HG03378 (cell line): Measurements from ENCODE around the gene NAA60.
"Not testable (repeated sequence)": the region's sequence is repeated elsewhere in the genome, so short reads cannot be mapped to it uniquely, and the experiment has no call there.

Experiments
- ATAC-seq: cut with Tn5 transposase; IDR thresholded peaks from one replicate; pipeline ENCODE4 v1.9.1; 2021; ENCODE audit warnings: mild to moderate bottlenecking, moderate library complexity; ENCODE audit not compliant: unreplicated experiment

Gene NAA60

GRCh38 chr16:3503523-3503922 lies 60.0 kb downstream of the NAA60 start:
- ATAC-seq = no peak

- no peak for ATAC-seq
These were observed 65.3 kb downstream of the NAA60 start for GRCh38 chr16:3508736-3509135.

- ATAC-seq = no peak
These were observed 66.0 kb downstream of the NAA60 start for GRCh38 chr16:3509470-3509928.

- no peak for ATAC-seq
These were observed 66.9 kb downstream of the NAA60 start for GRCh38 chr16:3510416-3510815.

GRCh38 chr16:3511286-3512180 lies 68.1 kb downstream of the NAA60 start:
- ATAC-seq = no peak

- no peak for ATAC-seq
These were observed 70.6 kb downstream of the NAA60 start for GRCh38 chr16:3513892-3514583.

GRCh38 chr16:3514621-3515020 lies 71.1 kb downstream of the NAA60 start:
- ATAC-seq = no peak

- ATAC-seq = no peak
These were observed 72.4 kb downstream of the NAA60 start for GRCh38 chr16:3515897-3516296.

GRCh38 chr16:3518292-3518985 lies 75.0 kb downstream of the NAA60 start:
- no peak for ATAC-seq

GRCh38 chr16:3518986-3519348 lies 75.5 kb downstream of the NAA60 start:
- no peak for ATAC-seq

GRCh38 chr16:3519581-3519980 lies 76.1 kb downstream of the NAA60 start:
- ATAC-seq = no peak

GRCh38 chr16:3520413-3520812 lies 76.9 kb downstream of the NAA60 start:
- ATAC-seq = no peak

- no peak for ATAC-seq
These were observed 77.4 kb downstream of the NAA60 start for GRCh38 chr16:3520841-3521240.

GRCh38 chr16:3523281-3523680 lies 79.8 kb downstream of the NAA60 start:
- ATAC-seq = no peak

- ATAC-seq = no peak
These were observed 82.5 kb downstream of the NAA60 start for GRCh38 chr16:3525951-3526350.

- not testable (repeated sequence) for ATAC-seq
These were observed 83.8 kb downstream of the NAA60 start for GRCh38 chr16:3527216-3527829.

GRCh38 chr16:3528406-3528805 lies 84.9 kb downstream of the NAA60 start:
- no peak for ATAC-seq

- no peak for ATAC-seq
These were observed 85.7 kb downstream of the NAA60 start for GRCh38 chr16:3529175-3529574.

GRCh38 chr16:3530371-3530914 lies 87.0 kb downstream of the NAA60 start:
- no peak for ATAC-seq

GRCh38 chr16:3532741-3533140 lies 89.3 kb downstream of the NAA60 start:
- no peak for ATAC-seq

- no peak for ATAC-seq
These were observed 90.6 kb downstream of the NAA60 start for GRCh38 chr16:3534126-3534525.
